Measurements from ENCODE around the gene RSRC1.
A peak's percentile ranks its signal among the peaks of the same experiment; 100 is the strongest.
"Not testable (repeated sequence)": the region's sequence is repeated elsewhere in the genome, so short reads cannot be mapped to it uniquely, and the experiment has no call there.

RSRC1 gene

DNA sequence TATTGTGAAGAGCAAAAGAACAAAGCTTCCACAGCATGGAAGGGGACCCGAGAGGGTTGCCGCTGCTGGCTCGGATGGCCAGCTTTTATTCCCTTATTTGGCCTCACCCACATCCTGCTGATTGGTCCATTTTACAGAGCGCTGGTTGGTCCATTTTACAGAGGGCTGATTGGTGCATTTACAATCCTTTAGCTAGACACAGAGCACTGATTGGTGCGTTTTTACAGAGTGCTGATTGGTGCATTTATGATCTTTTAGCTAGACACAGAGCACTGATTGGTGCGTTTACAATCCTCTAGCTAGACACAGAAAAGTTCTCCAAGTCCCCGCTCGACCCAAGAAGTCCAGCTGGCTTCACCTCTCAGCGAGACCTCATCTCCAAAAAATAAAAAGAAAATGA is 440.0 kb downstream of the RSRC1 start:
- H3K4me3 ChIP-seq (ENCODE audit: low read depth in 1 of 2, low read length in 2 of 2); H3K4me1 ChIP-seq (ENCODE audit: control insufficient read depth in 1 of 2, insufficient read depth in 2 of 2, low read length in 2 of 2); H3K27me3 ChIP-seq (ENCODE audit: low read depth, low read length); H3K9me3 ChIP-seq (ENCODE audit: control insufficient read depth in 1 of 2, low read length in 2 of 2); H3K27ac ChIP-seq (ENCODE audit: low read length): not testable (repeated sequence)
- H3K36me3 ChIP-seq (ENCODE audit: control insufficient read depth in 1 of 2, insufficient read depth in 2 of 2, low read length in 2 of 2): peaks cover 0 to 14% of the 10 kb centered on the region in 2 donors

DNA sequence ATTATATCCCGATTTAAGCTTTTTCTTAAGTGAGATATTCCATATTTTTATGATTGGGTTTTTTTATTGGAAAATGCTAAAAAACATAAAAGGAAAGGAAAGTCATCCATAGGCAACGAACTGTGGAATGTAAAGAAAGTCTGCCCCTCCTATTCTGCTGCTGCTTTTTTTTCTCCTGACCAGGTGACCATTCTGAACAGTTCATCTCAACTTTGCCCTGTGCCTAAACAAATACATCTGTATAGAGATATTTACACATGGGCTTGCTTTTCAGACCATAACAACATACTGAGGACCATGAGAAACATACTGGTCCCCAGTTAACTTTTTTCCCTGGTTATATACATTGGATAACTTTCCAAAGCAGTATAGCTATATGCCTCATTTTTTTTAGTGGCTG is 442.2 kb downstream of the RSRC1 start:
- Histone ChIP-seq H3K27ac (ENCODE audit: low read length) (no peak overlapping the region), H3K4me1 (ENCODE audit: control insufficient read depth in 1 of 2, insufficient read depth in 2 of 2, low read length in 2 of 2) (no peaks in the 10 kb centered on the region), H3K4me3 (ENCODE audit: low read depth in 1 of 2, low read length in 2 of 2) (no peak overlapping the region), H3K27me3 (ENCODE audit: low read depth, low read length) (no peaks in the 10 kb centered on the region), H3K9me3 (ENCODE audit: control insufficient read depth in 1 of 2, low read length in 2 of 2) (peaks cover 0 to 6% of the 10 kb centered on the region in 2 donors), H3K36me3 (ENCODE audit: control insufficient read depth in 1 of 2, insufficient read depth in 2 of 2, low read length in 2 of 2) (peaks cover 0 to 14% of the 10 kb centered on the region in 2 donors)

GRCh38 chr3:158559504-158559903 is 449.6 kb downstream of the RSRC1 start:
- H3K4me1 ChIP-seq (ENCODE audit: control insufficient read depth in 1 of 2, insufficient read depth in 2 of 2, low read length in 2 of 2): no peaks in the 10 kb centered on the region
- H3K36me3 ChIP-seq (ENCODE audit: control insufficient read depth in 1 of 2, insufficient read depth in 2 of 2, low read length in 2 of 2): no peaks in the 10 kb centered on the region
- no peak overlapping the region for H3K27ac ChIP-seq (ENCODE audit: low read length)
- no peaks in the 10 kb centered on the region for H3K27me3 ChIP-seq (ENCODE audit: low read depth, low read length)
- H3K4me3 ChIP-seq (ENCODE audit: low read depth in 1 of 2, low read length in 2 of 2): no peak overlapping the region
- no peaks in the 10 kb centered on the region for H3K9me3 ChIP-seq (ENCODE audit: control insufficient read depth in 1 of 2, low read length in 2 of 2)

DNA sequence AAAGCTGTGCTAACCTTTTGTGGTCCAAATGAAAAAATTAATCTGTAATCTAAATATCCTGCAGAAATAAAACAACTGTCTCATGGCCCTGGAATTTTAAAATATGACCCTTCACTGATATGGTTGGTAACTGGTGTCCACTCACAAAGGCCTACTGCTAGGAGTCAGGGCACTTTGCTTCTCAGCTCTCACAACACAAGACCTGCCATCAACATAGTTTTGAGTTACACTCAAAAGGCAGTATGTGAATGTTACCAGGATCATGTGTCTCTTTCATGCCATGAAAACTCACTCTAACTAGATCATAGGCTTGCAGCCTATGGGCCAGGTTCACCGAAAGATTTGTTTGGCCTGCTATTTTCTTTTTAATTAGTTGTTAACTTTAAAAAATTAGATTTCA is 451.1 kb downstream of the RSRC1 start:
- no peak overlapping the region for H3K4me3 ChIP-seq (ENCODE audit: low read depth in 1 of 2, low read length in 2 of 2)
- H3K4me1 ChIP-seq (ENCODE audit: control insufficient read depth in 1 of 2, insufficient read depth in 2 of 2, low read length in 2 of 2): no peaks in the 10 kb centered on the region
- no peaks in the 10 kb centered on the region for H3K36me3 ChIP-seq (ENCODE audit: control insufficient read depth in 1 of 2, insufficient read depth in 2 of 2, low read length in 2 of 2)
- H3K9me3 ChIP-seq (ENCODE audit: control insufficient read depth in 1 of 2, low read length in 2 of 2): no peaks in the 10 kb centered on the region
- no peaks in the 10 kb centered on the region for H3K27me3 ChIP-seq (ENCODE audit: low read depth, low read length)
- H3K27ac ChIP-seq (ENCODE audit: low read length): no peak overlapping the region

DNA sequence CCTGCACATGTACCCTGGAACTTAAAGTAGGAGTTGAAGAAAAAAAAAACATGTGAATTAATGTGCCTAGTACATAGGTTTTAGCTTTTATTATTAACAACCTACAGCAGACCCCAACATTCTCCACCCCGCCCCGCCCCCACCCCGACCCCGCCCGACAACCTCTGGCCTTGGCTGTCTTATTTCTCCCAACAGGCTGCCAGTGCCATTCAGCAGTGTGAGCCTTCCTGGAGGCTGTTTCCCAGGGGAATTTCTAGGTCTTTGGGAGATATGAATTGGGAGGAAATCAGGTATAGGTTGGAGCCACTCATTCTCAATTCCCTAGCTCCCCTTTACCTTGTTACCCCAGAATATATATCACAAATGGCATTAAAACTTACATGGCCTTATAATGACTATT is 452.8 kb downstream of the RSRC1 start:
- Histone ChIP-seq H3K27me3 (ENCODE audit: low read depth, low read length) (no peaks in the 10 kb centered on the region), H3K27ac (ENCODE audit: low read length) (no peak overlapping the region), H3K9me3 (ENCODE audit: control insufficient read depth in 1 of 2, low read length in 2 of 2) (no peaks in the 10 kb centered on the region), H3K4me1 (ENCODE audit: control insufficient read depth in 1 of 2, insufficient read depth in 2 of 2, low read length in 2 of 2) (no peaks in the 10 kb centered on the region), H3K4me3 (ENCODE audit: low read depth in 1 of 2, low read length in 2 of 2) (no peak overlapping the region), H3K36me3 (ENCODE audit: control insufficient read depth in 1 of 2, insufficient read depth in 2 of 2, low read length in 2 of 2) (no peaks in the 10 kb centered on the region)

DNA sequence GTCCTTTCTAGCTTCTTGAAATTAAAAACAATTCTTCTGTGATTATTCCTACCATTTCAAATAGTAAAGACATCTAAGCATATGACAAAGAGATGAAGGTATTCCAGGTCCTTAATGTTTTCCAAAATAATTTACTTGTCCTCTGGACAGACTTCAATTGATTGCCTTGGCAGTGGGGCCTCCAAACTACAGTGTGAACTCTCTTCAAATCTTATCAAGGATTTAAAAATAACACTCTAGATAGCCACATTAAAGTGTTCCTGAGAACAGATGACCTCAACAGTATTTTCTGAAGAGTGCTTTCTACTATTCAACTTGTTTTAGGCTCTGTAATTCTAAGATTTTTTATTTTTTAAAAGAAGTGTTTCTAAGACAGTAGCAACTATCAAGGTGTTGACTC is 453.2 kb downstream of the RSRC1 start:
- no peaks in the 10 kb centered on the region for H3K27me3 ChIP-seq (ENCODE audit: low read depth, low read length)
- H3K27ac ChIP-seq (ENCODE audit: low read length): no peak overlapping the region
- H3K36me3 ChIP-seq (ENCODE audit: control insufficient read depth in 1 of 2, insufficient read depth in 2 of 2, low read length in 2 of 2): no peaks in the 10 kb centered on the region

DNA sequence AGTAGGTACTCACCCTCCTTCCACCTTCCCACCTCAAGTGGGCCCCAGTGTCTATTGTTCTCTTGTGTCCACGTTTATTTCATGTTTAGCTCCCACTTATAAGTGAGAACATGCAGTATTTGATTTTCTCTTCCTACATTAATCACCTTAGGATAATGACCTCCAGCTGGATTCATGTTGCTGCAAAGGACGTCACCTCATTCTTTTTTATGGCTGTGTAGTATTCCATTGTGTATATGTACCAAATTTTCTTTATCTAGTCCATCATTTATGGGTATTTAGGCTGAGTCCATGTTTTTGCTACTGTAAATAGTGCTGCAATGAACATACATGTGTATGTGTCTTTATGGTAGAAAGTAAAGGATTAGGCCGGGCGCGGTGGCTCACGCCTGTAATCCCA is 455.2 kb downstream of the RSRC1 start:
- Histone ChIP-seq H3K4me1 (ENCODE audit: control insufficient read depth in 1 of 2, insufficient read depth in 2 of 2, low read length in 2 of 2) (no peaks in the 10 kb centered on the region), H3K27me3 (ENCODE audit: low read depth, low read length) (no peaks in the 10 kb centered on the region), H3K4me3 (ENCODE audit: low read depth in 1 of 2, low read length in 2 of 2) (no peak overlapping the region), H3K27ac (ENCODE audit: low read length) (no peak overlapping the region), H3K36me3 (ENCODE audit: control insufficient read depth in 1 of 2, insufficient read depth in 2 of 2, low read length in 2 of 2) (no peaks in the 10 kb centered on the region), H3K9me3 (ENCODE audit: control insufficient read depth in 1 of 2, low read length in 2 of 2) (no peaks in the 10 kb centered on the region)

More for the DNA sequence above, 453.2 kb downstream of the RSRC1 start:
- Histone ChIP-seq H3K4me1 (ENCODE audit: control insufficient read depth in 1 of 2, insufficient read depth in 2 of 2, low read length in 2 of 2) (no peaks in the 10 kb centered on the region), H3K9me3 (ENCODE audit: control insufficient read depth in 1 of 2, low read length in 2 of 2) (no peaks in the 10 kb centered on the region), H3K4me3 (ENCODE audit: low read depth in 1 of 2, low read length in 2 of 2) (no peak overlapping the region)

GRCh38 chr3:158568784-158569183 is 458.9 kb downstream of the RSRC1 start:
- peaks cover 0 to 7% of the 10 kb centered on the region in 2 donors for H3K4me1 ChIP-seq (ENCODE audit: control insufficient read depth in 1 of 2, insufficient read depth in 2 of 2, low read length in 2 of 2)
- no peaks in the 10 kb centered on the region for H3K36me3 ChIP-seq (ENCODE audit: control insufficient read depth in 1 of 2, insufficient read depth in 2 of 2, low read length in 2 of 2)
- no peak overlapping the region for H3K4me3 ChIP-seq (ENCODE audit: low read depth in 1 of 2, low read length in 2 of 2)
- H3K27me3 ChIP-seq (ENCODE audit: low read depth, low read length): no peaks in the 10 kb centered on the region
- no peaks in the 10 kb centered on the region for H3K9me3 ChIP-seq (ENCODE audit: control insufficient read depth in 1 of 2, low read length in 2 of 2)
- no peak overlapping the region for H3K27ac ChIP-seq (ENCODE audit: low read length)

GRCh38 chr3:158569794-158570193 is 459.9 kb downstream of the RSRC1 start:
- H3K27ac ChIP-seq (ENCODE audit: low read length): no peak overlapping the region
- H3K36me3 ChIP-seq (ENCODE audit: control insufficient read depth in 1 of 2, insufficient read depth in 2 of 2, low read length in 2 of 2): no peaks in the 10 kb centered on the region
- H3K27me3 ChIP-seq (ENCODE audit: low read depth, low read length): no peaks in the 10 kb centered on the region
- no peak overlapping the region for H3K4me3 ChIP-seq (ENCODE audit: low read depth in 1 of 2, low read length in 2 of 2)
- H3K9me3 ChIP-seq (ENCODE audit: control insufficient read depth in 1 of 2, low read length in 2 of 2): no peaks in the 10 kb centered on the region
- peaks cover 0 to 7% of the 10 kb centered on the region in 2 donors for H3K4me1 ChIP-seq (ENCODE audit: control insufficient read depth in 1 of 2, insufficient read depth in 2 of 2, low read length in 2 of 2)

DNA sequence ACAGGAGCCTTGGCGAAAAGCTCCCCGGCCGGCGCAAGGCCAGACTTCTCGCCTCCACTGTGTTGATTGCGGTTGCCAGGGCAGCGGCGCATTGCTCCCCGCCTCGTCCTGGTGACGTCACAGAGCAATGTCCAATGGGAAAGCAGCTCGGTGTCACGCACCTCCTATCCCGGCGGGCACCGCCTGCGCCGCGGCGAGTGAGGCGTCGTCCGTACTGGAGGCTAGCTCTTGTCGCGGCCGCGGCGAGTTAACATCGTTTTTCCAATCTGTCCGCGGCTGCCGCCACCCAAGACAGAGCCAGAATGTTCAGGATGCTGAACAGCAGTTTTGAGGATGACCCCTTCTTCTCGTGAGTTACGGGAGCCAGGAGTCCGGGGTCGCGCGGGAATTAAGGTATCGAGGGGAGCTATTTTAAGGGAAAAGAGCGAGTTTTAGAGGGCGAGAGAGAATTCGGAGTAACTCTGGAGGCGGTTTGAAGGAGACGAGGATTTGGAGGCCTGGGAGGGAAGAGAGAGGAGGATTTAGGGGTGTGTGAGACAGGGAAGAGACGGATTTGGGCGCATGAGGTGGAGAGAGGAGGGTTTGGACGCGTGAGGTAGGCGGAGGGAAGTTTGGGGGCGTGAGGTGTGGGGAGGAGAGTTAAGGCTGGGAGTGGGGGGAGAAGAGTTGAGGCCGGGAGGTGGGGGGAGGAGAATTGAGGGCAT is 461.3 kb downstream of the RSRC1 start, which contains the start of gene MLF1:
TSS of gene MLF1 (plus strand) at position 196 of the 704 bp plus-strand sequence. CDS start at position 303, 107 bp downstream.
- no peaks in the 10 kb centered on the region for H3K36me3 ChIP-seq (ENCODE audit: control insufficient read depth in 1 of 2, insufficient read depth in 2 of 2, low read length in 2 of 2)
- no peaks in the 10 kb centered on the region for H3K27me3 ChIP-seq (ENCODE audit: low read depth, low read length)
- peak within 1 kb of the TSS; percentile 70 for H3K27ac ChIP-seq (ENCODE audit: low read length)
- H3K4me3 ChIP-seq (ENCODE audit: low read depth in 1 of 2, low read length in 2 of 2): peak within 1 kb of the TSS; percentile 78 to 89
- no peaks in the 10 kb centered on the region for H3K9me3 ChIP-seq (ENCODE audit: control insufficient read depth in 1 of 2, low read length in 2 of 2)
- H3K4me1 ChIP-seq (ENCODE audit: control insufficient read depth in 1 of 2, insufficient read depth in 2 of 2, low read length in 2 of 2): peaks cover 0 to 7% of the 10 kb centered on the region in 2 donors

GRCh38 chr3:158571969-158572765 is 462.3 kb downstream of the RSRC1 start:
- Histone ChIP-seq H3K9me3 (ENCODE audit: control insufficient read depth in 1 of 2, low read length in 2 of 2) (no peaks in the 10 kb centered on the region), H3K27ac (ENCODE audit: low read length) (no peak overlapping the region), H3K27me3 (ENCODE audit: low read depth, low read length) (no peaks in the 10 kb centered on the region), H3K36me3 (ENCODE audit: control insufficient read depth in 1 of 2, insufficient read depth in 2 of 2, low read length in 2 of 2) (no peaks in the 10 kb centered on the region), H3K4me1 (ENCODE audit: control insufficient read depth in 1 of 2, insufficient read depth in 2 of 2, low read length in 2 of 2) (peaks cover 0 to 7% of the 10 kb centered on the region in 2 donors), H3K4me3 (ENCODE audit: low read depth in 1 of 2, low read length in 2 of 2) (peak overlapping the region in 1 of 2 donors; percentile 32)
